HG03457 (cell line): Measurements from ENCODE around the gene CYTIP.

Experiments used
- ATAC-seq: cut with Tn5 transposase; IDR thresholded peaks from one replicate; pipeline ENCODE4 v1.9.1; 2021; ENCODE audit warnings: moderate number of reproducible peaks; ENCODE audit not compliant: unreplicated experiment

Gene CYTIP

GRCh38 chr2:157443795-157444640, at the start of gene CYTIP:
TSS of gene CYTIP (minus strand) at chr2:157444089. CDS start at chr2:157444020, 69 bp downstream.
- ATAC-seq, result peak; percentile 36

GRCh38 chr2:157492189-157492773, 48.4 kb upstream of the CYTIP start:
- ATAC-seq, result peak; percentile 75

GRCh38 chr2:157489983-157490382, 46.1 kb upstream of the CYTIP start:
- no peak for ATAC-seq

GRCh38 chr2:157488877-157489276, 45.0 kb upstream of the CYTIP start:
- no peak for ATAC-seq

GRCh38 chr2:157487747-157488146, 43.9 kb upstream of the CYTIP start:
- ATAC-seq, result no peak

GRCh38 chr2:157487271-157487610, 43.4 kb upstream of the CYTIP start:
- no peak for ATAC-seq

GRCh38 chr2:157486596-157487270, 42.8 kb upstream of the CYTIP start:
- no peak for ATAC-seq

GRCh38 chr2:157480182-157480961, 36.5 kb upstream of the CYTIP start:
- peak; percentile 77 for ATAC-seq

- no peak for ATAC-seq
Observed at GRCh38 chr2:157479081-157480027, 35.5 kb upstream of the CYTIP start.

GRCh38 chr2:157477919-157478318, 34.0 kb upstream of the CYTIP start:
- ATAC-seq, result no peak

GRCh38 chr2:157476953-157477709, 33.2 kb upstream of the CYTIP start:
- ATAC-seq, result no peak

GRCh38 chr2:157475722-157476390, 32.0 kb upstream of the CYTIP start:
- no peak for ATAC-seq

GRCh38 chr2:157473581-157473980, 29.7 kb upstream of the CYTIP start:
- no peak for ATAC-seq

- ATAC-seq, result no peak
Observed at GRCh38 chr2:157471078-157471477, 27.2 kb upstream of the CYTIP start.

GRCh38 chr2:157470321-157470720, 26.4 kb upstream of the CYTIP start:
- peak; percentile 44 for ATAC-seq

GRCh38 chr2:157469726-157470125, 25.8 kb upstream of the CYTIP start:
- ATAC-seq, result no peak

GRCh38 chr2:157468931-157469708, 25.2 kb upstream of the CYTIP start:
- peak; percentile 77 for ATAC-seq

- ATAC-seq, result peak; percentile 25
Observed at GRCh38 chr2:157466764-157467163, 22.9 kb upstream of the CYTIP start.
